HG03097 (cell line): ENCODE data around the gene TBX20.
"Not testable (repeated sequence)": the region's sequence is repeated elsewhere in the genome, so short reads cannot be mapped to it uniquely, and the experiment has no call there.

Source experiments
- ATAC-seq: cut with Tn5 transposase; IDR thresholded peaks from one replicate; pipeline ENCODE4 v1.9.1; 2021; ENCODE audit not compliant: unreplicated experiment, low FRiP score

TBX20 gene

DNA sequence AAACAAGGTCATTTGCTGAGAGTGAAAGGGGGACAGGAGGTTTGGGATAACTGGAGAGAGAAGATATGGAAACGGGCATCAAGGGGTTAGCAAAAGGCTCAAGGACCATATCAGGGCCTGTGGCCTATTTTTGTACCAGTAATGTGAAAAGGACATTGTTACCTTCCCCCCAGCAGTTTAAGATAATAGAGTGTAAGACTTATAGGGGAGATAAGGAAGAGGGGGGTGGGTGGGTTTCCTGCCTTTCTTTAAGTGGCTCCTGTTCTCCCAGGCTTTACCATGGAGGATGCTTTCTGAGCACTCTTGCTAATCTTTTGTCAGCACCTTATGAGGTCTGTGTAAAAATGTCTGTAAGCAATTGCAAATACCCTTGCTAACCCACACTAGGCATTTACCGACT lies 80.7 kb downstream of the TBX20 start:
- not testable (repeated sequence) for ATAC-seq

DNA sequence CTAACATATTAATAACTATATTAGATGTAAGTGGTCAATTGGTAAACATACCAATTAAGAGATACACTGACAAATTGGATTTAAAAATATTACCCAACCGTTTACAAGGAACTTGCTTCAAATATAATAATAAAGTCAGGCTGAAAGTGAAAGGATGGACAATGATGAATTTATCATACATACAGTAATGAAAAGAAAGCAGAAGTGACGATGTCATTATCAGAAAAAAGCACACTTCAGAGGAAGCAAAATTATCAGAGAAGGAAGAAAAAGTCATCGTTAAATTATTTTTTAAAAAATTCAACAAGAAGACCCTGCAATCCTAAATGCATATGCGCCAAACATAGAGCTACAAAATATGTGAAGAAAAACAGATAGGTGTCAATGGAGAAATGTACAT lies 81.8 kb downstream of the TBX20 start:
- not testable (repeated sequence) for ATAC-seq

- not testable (repeated sequence) for ATAC-seq
Observed at GRCh38 chr7:35167658-35168057, 86.2 kb downstream of the TBX20 start.

GRCh38 chr7:35167158-35167557 lies 86.7 kb downstream of the TBX20 start:
- not testable (repeated sequence) for ATAC-seq

GRCh38 chr7:35161059-35161740 lies 92.7 kb downstream of the TBX20 start:
- not testable (repeated sequence) for ATAC-seq
